ENCODE results near the gene RCSD1. TPM values are rescaled to one million over a fixed set of nuclear protein-coding genes. Genes with fewer than 3 reads are reported as not detected.
A peak's percentile ranks its signal among the peaks of the same experiment; 100 is the strongest.

The RCSD1 gene
- total and polyA plus RNA-seq, 2 of the 13 experiments (the other 11 are each of a cell fraction or from before 2014, with no cell fraction given): not detected

DNA sequence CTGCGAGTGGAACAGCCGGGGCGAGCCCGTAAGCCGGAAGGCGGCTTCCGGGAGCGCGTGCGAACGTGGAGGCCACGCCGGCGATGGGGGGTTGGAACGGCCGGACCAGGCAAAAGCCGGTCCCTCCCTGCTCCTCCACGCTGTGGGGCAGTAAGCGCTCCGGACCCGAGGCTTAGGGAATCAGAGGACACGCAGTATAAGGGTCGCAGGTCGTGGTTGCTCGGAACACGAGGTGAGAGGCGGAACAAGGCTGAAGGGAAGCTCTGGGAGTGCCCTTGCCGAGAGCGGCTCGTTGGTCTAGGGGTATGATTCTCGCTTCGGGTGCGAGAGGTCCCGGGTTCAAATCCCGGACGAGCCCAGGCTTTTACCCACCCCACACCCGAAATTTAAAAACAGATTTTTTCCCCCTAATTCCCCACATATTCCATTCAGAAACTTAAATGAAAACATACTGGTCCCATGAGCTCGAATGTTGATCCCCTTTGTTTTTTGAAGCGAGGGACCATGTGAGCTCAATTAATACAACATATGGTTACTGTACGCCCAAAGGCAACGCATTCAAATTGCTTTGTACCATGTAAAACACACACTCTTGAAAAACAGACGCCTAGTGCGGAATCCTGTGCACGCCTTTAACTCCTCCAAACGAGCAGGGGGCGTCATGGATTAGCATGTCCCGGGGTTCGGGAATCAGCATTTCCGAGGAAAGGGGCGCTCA, 84.6 kb downstream of the RCSD1 start (continued):
- TF ChIP-seq ZNF773 (CRISPR knock-in tag; IDR thresholded peaks at IDR 0.05; ENCODE audit: borderline replicate concordance) (peak; percentile 79; the same call in 1 of the 2 replicates), WIZ (CRISPR knock-in tag; IDR thresholded peaks at IDR 0.05) (no peak), MED1 (CRISPR knock-in tag; IDR thresholded peaks at IDR 0.05) (peak; percentile 63), ZNF292 (CRISPR knock-in tag; IDR thresholded peaks at IDR 0.05; ENCODE audit: borderline replicate concordance, low read depth) (no peak), ETV6 (CRISPR knock-in tag; conservative IDR thresholded peaks at IDR 0.05) (peak; percentile 65; the same call in 1 of the 2 replicates), ZMYM4 (CRISPR knock-in tag; IDR thresholded peaks at IDR 0.05) (peak; percentile 55), PCBP1 (IDR thresholded peaks at IDR 0.05; ENCODE audit: borderline replicate concordance, low read depth, low read length) (0 out of 2 replicates have a peak, but pooled peaks have one; percentile 56), ZNF703 (CRISPR knock-in tag; IDR thresholded peaks at IDR 0.05; ENCODE audit: borderline replicate concordance) (no peak), IKZF4 (CRISPR knock-in tag; IDR thresholded peaks at IDR 0.05; ENCODE audit: borderline replicate concordance, low read depth, not compliant biosample characterization) (peak; percentile 72), JUND (CRISPR knock-in tag; IDR thresholded peaks at IDR 0.05) (peak; percentile 69; the same call in 1 of the 2 replicates), ZNF570 (CRISPR knock-in tag; IDR thresholded peaks at IDR 0.05; ENCODE audit: borderline replicate concordance) (no peak), NFYB (CRISPR knock-in tag; IDR thresholded peaks at IDR 0.05) (0 out of 2 replicates have a peak, but pooled peaks have one; percentile 1), SCMH1 (CRISPR knock-in tag; IDR thresholded peaks at IDR 0.05; ENCODE audit: borderline replicate concordance) (no peak), NPAS2 (CRISPR knock-in tag; IDR thresholded peaks at IDR 0.05; ENCODE audit: borderline replicate concordance) (no peak), DMAP1 (CRISPR knock-in tag; IDR thresholded peaks at IDR 0.05) (peak; percentile 86), PHF8 (CRISPR knock-in tag; IDR thresholded peaks at IDR 0.05) (peak; percentile 94), CC2D1A (CRISPR knock-in tag; IDR thresholded peaks at IDR 0.05) (0 out of 2 replicates have a peak, but pooled peaks have one; percentile 84)
- TF ChIP-seq, protein P1, sequence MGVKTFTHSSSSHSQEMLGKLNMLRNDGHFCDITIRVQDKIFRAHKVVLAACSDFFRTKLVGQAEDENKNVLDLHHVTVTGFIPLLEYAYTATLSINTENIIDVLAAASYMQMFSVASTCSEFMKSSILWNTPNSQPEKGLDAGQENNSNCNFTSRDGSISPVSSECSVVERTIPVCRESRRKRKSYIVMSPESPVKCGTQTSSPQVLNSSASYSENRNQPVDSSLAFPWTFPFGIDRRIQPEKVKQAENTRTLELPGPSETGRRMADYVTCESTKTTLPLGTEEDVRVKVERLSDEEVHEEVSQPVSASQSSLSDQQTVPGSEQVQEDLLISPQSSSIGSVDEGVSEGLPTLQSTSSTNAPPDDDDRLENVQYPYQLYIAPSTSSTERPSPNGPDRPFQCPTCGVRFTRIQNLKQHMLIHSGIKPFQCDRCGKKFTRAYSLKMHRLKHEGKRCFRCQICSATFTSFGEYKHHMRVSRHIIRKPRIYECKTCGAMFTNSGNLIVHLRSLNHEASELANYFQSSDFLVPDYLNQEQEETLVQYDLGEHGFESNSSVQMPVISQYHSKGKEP (CRISPR knock-in tag; IDR thresholded peaks at IDR 0.05): no peak
- TF ChIP-seq, protein P2, sequence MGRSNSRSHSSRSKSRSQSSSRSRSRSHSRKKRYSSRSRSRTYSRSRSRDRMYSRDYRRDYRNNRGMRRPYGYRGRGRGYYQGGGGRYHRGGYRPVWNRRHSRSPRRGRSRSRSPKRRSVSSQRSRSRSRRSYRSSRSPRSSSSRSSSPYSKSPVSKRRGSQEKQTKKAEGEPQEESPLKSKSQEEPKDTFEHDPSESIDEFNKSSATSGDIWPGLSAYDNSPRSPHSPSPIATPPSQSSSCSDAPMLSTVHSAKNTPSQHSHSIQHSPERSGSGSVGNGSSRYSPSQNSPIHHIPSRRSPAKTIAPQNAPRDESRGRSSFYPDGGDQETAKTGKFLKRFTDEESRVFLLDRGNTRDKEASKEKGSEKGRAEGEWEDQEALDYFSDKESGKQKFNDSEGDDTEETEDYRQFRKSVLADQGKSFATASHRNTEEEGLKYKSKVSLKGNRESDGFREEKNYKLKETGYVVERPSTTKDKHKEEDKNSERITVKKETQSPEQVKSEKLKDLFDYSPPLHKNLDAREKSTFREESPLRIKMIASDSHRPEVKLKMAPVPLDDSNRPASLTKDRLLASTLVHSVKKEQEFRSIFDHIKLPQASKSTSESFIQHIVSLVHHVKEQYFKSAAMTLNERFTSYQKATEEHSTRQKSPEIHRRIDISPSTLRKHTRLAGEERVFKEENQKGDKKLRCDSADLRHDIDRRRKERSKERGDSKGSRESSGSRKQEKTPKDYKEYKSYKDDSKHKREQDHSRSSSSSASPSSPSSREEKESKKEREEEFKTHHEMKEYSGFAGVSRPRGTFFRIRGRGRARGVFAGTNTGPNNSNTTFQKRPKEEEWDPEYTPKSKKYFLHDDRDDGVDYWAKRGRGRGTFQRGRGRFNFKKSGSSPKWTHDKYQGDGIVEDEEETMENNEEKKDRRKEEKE (IDR thresholded peaks at IDR 0.05): no peak
- TF ChIP-seq, protein P3, sequence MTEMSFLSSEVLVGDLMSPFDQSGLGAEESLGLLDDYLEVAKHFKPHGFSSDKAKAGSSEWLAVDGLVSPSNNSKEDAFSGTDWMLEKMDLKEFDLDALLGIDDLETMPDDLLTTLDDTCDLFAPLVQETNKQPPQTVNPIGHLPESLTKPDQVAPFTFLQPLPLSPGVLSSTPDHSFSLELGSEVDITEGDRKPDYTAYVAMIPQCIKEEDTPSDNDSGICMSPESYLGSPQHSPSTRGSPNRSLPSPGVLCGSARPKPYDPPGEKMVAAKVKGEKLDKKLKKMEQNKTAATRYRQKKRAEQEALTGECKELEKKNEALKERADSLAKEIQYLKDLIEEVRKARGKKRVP (CRISPR knock-in tag; IDR thresholded peaks at IDR 0.05): peak in 1 of 2 experiments; percentile 69; a peak in 1 of 4 replicates
- TF ChIP-seq, protein P4, sequence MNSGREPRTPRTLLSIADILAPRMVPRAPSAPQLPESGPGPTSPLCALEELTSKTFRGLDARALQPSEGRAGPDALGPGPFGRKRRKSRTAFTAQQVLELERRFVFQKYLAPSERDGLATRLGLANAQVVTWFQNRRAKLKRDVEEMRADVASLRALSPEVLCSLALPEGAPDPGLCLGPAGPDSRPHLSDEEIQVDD (CRISPR knock-in tag; IDR thresholded peaks at IDR 0.05; ENCODE audit: borderline replicate concordance): peak; percentile 47; the same call in 1 of the 2 replicates
